GM19043 (cell line): ENCODE measurements around the gene GIPC2.
"Not testable (repeated sequence)": the region's sequence is repeated elsewhere in the genome, so short reads cannot be mapped to it uniquely, and the experiment has no call there.

ENCODE experiments used
- ATAC-seq: cut with Tn5 transposase; IDR thresholded peaks from one replicate; pipeline ENCODE4 v1.9.1; 2021; ENCODE audit warnings: low read depth; ENCODE audit not compliant: unreplicated experiment

The GIPC2 gene

GRCh38 chr1:78061825-78062523, 16.2 kb downstream of the GIPC2 start:
- no peak for ATAC-seq

- not testable (repeated sequence) for ATAC-seq
These were observed 19.1 kb downstream of the GIPC2 start for GRCh38 chr1:78064886-78065285.

- no peak for ATAC-seq
These were observed 23.0 kb downstream of the GIPC2 start for GRCh38 chr1:78068681-78069283.

DNA sequence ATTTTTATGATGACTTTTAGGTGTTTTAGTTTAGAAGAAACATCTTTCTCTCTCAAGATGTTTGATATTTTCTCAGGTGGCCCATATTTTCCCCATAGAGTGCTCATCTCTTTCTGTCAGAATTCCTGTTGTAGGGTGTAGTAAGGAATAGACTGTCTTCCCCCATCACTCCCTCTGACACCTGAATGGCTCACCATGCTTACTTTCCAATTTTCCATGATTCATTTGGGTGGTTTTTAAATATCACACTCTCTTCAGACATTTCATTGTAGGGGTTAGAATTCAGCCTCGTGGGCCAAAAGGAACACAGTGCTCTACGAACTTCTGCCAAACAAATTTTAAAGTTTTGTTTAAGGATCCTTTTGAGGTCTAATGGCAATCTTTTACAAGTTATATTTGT, 24.0 kb downstream of the GIPC2 start:
- ATAC-seq = no peak

DNA sequence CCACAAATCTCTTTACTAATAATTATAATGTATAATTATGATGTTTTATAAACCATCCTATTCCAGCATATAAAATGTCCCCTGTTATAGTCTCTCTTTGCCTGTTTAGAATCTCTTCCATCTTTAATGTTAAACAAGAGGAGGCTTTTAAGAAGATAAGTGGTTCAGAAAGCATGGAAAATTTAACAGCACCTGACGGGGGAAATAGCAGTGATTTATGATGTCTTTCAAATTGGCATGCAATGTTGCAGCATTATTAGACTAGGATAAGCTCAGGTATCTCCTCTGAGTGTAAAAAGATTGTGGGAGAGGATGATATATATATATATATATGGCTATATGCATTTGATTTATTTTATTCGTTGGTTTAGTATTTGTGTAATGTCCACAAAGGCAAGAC, 24.4 kb downstream of the GIPC2 start:
- ATAC-seq = no peak

GRCh38 chr1:78070758-78071157, 25.0 kb downstream of the GIPC2 start:
- ATAC-seq = no peak

GRCh38 chr1:78071696-78072095, 25.9 kb downstream of the GIPC2 start:
- no peak for ATAC-seq

- no peak for ATAC-seq
These were observed 26.4 kb downstream of the GIPC2 start for GRCh38 chr1:78072216-78072615.

DNA sequence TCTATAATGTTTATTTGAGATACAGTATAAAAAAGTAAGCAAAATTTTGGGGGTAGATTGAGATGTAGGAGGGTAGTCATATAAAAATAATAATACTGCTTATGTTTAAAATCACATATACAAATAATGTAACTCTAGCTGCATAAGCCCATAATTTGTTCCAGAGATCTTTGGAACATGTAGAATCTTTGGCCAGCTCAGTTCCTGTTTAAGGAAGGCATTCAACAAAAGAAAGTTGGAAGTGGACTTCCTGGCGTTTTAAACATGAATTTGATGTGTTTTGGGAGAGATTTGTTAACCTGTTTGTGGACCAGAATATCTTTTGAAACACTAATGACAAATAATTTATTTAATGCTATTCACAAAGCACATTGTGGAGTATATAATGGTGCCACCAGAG, 27.7 kb downstream of the GIPC2 start:
- ATAC-seq = no peak

DNA sequence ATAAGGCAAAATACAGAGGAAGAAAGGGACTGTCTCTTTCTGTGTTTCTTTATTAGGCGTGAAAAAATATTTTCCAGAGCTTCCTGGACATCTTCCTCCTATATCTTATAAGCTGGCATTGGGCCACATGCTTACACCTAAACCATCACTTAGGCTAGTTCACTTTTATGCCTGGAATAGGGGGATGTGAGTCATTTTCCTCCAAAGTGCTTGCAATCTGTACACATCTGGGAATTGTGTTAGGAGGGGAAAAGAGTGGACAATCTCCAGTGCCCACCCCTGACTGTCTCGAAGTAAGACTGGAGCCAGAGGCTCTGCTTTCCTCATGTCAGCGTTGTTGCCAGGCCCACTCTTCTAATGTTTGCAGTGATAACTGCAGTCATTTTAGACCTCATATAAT, 29.9 kb downstream of the GIPC2 start:
- ATAC-seq = no peak

GRCh38 chr1:78078358-78078757, 32.6 kb downstream of the GIPC2 start:
- ATAC-seq = no peak

GRCh38 chr1:78079580-78079979, 33.8 kb downstream of the GIPC2 start:
- no peak for ATAC-seq

DNA sequence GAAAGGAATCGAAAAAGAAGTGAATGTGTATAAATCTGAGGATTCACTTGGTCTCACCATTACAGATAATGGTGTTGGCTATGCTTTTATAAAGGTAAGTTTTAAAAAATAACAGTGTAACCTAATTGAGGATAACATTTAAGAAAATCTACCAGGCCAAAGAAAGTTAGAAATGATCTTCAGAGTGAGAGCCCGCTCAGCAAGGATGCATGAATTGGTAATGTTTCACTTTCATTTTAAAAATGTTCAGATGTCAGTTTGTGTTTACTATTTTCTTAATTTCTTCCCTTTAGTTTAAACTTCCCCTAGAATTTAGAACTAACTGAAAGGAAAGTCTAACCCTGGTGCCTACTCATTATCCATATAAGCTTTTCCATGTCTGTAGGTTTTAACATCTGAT, 35.0 kb downstream of the GIPC2 start:
- ATAC-seq = no peak

GRCh38 chr1:78081980-78082860, 36.5 kb downstream of the GIPC2 start:
- no peak for ATAC-seq

DNA sequence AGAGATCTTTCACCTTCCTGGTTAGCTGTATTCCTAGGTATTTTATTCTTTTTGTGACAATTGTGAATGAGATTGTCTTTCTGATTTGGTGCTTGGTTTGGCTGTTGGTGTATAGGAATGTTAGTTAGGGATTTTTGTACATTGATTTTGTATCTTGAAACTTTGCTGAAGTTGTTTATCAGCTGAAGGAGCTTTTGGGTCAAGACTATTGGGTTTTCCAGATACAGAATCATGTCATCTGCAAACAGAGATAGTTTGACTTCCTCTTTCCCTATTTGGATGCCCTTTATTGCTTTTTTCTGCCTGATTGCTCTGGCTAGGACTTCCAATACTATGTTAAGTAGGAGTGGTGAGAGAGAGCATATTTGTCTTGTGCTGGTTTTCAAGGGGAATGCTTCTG, 38.9 kb downstream of the GIPC2 start:
- ATAC-seq = not testable (repeated sequence)

GRCh38 chr1:78086697-78087096, 40.9 kb downstream of the GIPC2 start:
- no peak for ATAC-seq

DNA sequence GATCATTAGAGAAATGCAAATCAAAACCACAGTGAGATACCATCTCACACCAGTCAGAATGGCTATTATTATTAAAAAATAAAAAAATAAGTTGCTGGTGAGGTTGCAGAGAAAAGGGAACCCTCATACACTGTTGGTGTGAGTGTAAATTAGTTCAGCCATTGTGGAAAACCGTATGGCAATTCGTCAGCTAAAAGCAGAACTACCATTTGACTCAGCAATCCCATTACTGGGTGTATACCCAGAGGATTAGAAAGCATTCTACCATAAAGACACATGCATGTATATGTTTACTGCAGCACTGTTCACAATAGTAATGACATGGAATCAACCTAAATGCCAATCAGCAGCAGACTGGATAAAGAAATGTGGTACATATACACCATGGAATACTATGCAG, 42.2 kb downstream of the GIPC2 start:
- ATAC-seq = no peak

GRCh38 chr1:78088486-78088885, 42.7 kb downstream of the GIPC2 start:
- ATAC-seq = no peak

- ATAC-seq = no peak
These were observed 43.2 kb downstream of the GIPC2 start for GRCh38 chr1:78089010-78089409.

DNA sequence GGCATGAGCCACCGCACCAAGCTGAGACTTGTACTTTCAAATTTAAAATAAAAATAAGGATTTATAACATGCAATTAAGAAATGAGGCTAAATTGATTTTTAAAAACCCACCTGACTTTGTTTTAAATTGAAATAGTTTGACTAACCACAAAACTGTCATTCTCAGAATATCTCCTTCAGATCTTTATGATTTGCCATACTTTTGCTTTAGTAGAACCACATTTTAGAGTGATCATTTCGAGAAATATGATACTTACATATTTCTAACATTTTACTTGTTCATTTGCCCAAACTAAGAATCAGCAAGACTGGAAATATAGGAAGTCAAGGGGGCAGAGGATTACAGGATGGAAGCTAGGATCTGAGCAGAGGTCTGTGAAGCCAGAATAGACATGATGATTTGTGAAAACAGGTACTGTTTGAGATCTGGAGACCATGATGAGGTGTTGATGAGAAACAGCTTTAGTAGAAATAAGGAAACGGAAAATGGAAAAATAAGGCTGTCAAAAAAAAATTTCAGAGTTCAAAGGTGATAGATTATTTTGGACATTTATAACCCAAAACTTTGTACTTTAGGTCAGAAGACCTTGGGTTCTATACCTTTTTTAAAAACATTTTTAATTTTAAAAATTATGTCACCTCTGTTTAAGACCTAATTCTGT, 44.8 kb downstream of the GIPC2 start:
- no peak for ATAC-seq

DNA sequence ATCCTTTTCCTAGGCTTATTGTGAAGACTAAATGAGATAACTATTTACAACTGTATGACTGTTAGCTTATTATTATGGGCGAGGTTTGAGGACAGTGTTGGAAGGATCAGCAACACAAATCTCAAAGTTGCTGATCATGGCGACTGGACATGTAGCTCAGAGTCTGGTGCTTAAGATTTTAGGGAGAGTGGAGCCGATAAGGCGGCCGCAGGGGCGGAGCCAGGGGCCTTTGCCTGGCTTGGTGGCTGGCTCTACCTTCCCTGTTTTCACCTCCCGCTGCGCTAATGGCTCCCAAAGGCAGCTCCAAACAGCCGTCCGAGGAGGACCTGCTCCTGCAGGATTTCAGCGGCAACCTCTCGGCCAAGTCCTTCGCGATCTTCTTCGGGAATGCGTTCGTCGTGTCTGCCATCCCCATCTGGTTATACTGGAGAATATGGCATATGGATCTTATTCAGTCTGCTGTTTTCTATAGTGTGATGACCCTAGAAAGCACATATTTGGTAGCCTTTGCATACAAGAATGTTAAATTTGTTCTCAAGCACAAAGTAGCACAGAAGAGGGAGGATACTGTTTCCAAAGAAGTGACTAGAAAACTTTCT, 45.5 kb downstream of the GIPC2 start:
- no peak for ATAC-seq
